MM.1S (cell line): ENCODE data around the gene C1QTNF7.

Source experiments
- DNase-seq: peaks from one replicate; pipeline ENCODE4 v3.0.0-alpha.2; 2015
- H2AFZ ChIP-seq: fragments of 300-600 bp; sonication (generic); 2 replicates; pipeline ENCODE4 v1.6.0; 2016; ENCODE audit warnings: antibody characterized with exemption, low read length
- H3F3A ChIP-seq: fragments of 300-600 bp; sonication (generic); 2 replicates; pipeline ENCODE4 v1.6.1; 2016; ENCODE audit warnings: mild to moderate bottlenecking, antibody characterized with exemption, low read length, moderate library complexity, mixed read lengths; ENCODE audit not compliant: insufficient read depth
- H3K27ac ChIP-seq: fragments of 300-600 bp; sonication (generic); 2 replicates; pipeline ENCODE4 v1.5.1; 2016; ENCODE audit warnings: mild to moderate bottlenecking, low read length
- H3K27me3 ChIP-seq: fragments of 300-600 bp; sonication (generic); replicated peaks from 2 replicates; pipeline ENCODE4 v1.6.0; 2016; ENCODE audit warnings: low read length; ENCODE audit not compliant: insufficient read depth
- H3K36me3 ChIP-seq: fragments of 300-600 bp; sonication (generic); replicated peaks from 2 replicates; pipeline ENCODE4 v1.6.1; 2016; ENCODE audit warnings: mild to moderate bottlenecking, low read length, mixed read lengths; ENCODE audit not compliant: insufficient read depth
- H3K4me1 ChIP-seq: fragments of 300-600 bp; sonication (generic); 2 replicates; pipeline ENCODE4 v1.6.1; 2016; ENCODE audit warnings: low read length, mixed read lengths
- H3K4me2 ChIP-seq: fragments of 300-600 bp; sonication (generic); 2 replicates; pipeline ENCODE4 v1.6.0; 2016; ENCODE audit warnings: low read depth, low read length
- H3K4me3 ChIP-seq: fragments of 300-600 bp; sonication (generic); 2 replicates; pipeline ENCODE4 v1.5.1; 2016; ENCODE audit warnings: low read length, mixed read lengths
- H3K79me2 ChIP-seq: fragments of 300-600 bp; sonication (generic); 2 replicates; pipeline ENCODE4 v1.6.1; 2016; ENCODE audit warnings: mixed run types, low read length, mixed read lengths
- H3K9ac ChIP-seq: fragments of 300-600 bp; sonication (generic); 2 replicates; pipeline ENCODE4 v1.6.1; 2016; ENCODE audit warnings: low read length, mixed read lengths
- H3K9me2 ChIP-seq: fragments of 300-600 bp; sonication (generic); replicated peaks from 2 replicates; pipeline ENCODE4 v1.6.1; 2016; ENCODE audit warnings: mild to moderate bottlenecking, low read length, mixed read lengths; ENCODE audit not compliant: insufficient read depth
- H3K9me3 ChIP-seq: fragments of 300-600 bp; sonication (generic); replicated peaks from 2 replicates; pipeline ENCODE4 v1.6.1; 2016; ENCODE audit warnings: mild to moderate bottlenecking, low read length, mixed read lengths; ENCODE audit not compliant: insufficient read depth
- H4K20me1 ChIP-seq: fragments of 300-600 bp; sonication (generic); 2 replicates; pipeline ENCODE4 v1.6.1; 2016; ENCODE audit warnings: mild to moderate bottlenecking, low read length, moderate library complexity, mixed read lengths; ENCODE audit not compliant: insufficient read depth
- EZH2 ChIP-seq: fragments of 300-600 bp; sonication (generic); optimal IDR thresholded peaks from 2 replicates; pipeline ENCODE3; 2017; ENCODE audit warnings: low read depth, mild to moderate bottlenecking, antibody characterized with exemption, low read length, mixed read lengths
- EZH2phosphoT487 ChIP-seq: fragments of 300-600 bp; sonication (generic); IDR thresholded peaks from 2 replicates; pipeline ENCODE4 v1.6.1; 2018; ENCODE audit warnings: antibody characterized with exemption, low read length
- TF ChIP-seq, protein P1 (sequence below): fragments of 300-600 bp; sonication (generic); IDR thresholded peaks from 2 replicates; pipeline ENCODE4 v1.5.1; 2016; ENCODE audit warnings: antibody characterized with exemption, low read length, mixed read lengths

The C1QTNF7 gene

GRCh38 chr4:15466596-15466995, 38.8 kb downstream of the C1QTNF7 start:
- Histone ChIP-seq H3K9me3 (no peaks in the 10 kb centered on the region), H3K9ac (no peak overlapping the region), H4K20me1 (no peaks in the 10 kb centered on the region), H2AFZ (no peak overlapping the region), H3K4me1 (peaks cover 10% of the 10 kb centered on the region; the same call in 1 of the 2 replicates), H3K79me2 (no peaks in the 10 kb centered on the region), H3K27me3 (no peaks in the 10 kb centered on the region), H3F3A (no peaks in the 10 kb centered on the region), H3K4me2 (no peak overlapping the region), H3K36me3 (no peaks in the 10 kb centered on the region), H3K9me2 (no peaks in the 10 kb centered on the region), H3K27ac (no peak overlapping the region), H3K4me3 (no peak overlapping the region)
- TF ChIP-seq, protein P1, sequence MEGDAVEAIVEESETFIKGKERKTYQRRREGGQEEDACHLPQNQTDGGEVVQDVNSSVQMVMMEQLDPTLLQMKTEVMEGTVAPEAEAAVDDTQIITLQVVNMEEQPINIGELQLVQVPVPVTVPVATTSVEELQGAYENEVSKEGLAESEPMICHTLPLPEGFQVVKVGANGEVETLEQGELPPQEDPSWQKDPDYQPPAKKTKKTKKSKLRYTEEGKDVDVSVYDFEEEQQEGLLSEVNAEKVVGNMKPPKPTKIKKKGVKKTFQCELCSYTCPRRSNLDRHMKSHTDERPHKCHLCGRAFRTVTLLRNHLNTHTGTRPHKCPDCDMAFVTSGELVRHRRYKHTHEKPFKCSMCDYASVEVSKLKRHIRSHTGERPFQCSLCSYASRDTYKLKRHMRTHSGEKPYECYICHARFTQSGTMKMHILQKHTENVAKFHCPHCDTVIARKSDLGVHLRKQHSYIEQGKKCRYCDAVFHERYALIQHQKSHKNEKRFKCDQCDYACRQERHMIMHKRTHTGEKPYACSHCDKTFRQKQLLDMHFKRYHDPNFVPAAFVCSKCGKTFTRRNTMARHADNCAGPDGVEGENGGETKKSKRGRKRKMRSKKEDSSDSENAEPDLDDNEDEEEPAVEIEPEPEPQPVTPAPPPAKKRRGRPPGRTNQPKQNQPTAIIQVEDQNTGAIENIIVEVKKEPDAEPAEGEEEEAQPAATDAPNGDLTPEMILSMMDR, result no peak
- TF ChIP-seq EZH2 (no peak), EZH2phosphoT487 (no peak)
- DNase-seq, result no peak

DNA sequence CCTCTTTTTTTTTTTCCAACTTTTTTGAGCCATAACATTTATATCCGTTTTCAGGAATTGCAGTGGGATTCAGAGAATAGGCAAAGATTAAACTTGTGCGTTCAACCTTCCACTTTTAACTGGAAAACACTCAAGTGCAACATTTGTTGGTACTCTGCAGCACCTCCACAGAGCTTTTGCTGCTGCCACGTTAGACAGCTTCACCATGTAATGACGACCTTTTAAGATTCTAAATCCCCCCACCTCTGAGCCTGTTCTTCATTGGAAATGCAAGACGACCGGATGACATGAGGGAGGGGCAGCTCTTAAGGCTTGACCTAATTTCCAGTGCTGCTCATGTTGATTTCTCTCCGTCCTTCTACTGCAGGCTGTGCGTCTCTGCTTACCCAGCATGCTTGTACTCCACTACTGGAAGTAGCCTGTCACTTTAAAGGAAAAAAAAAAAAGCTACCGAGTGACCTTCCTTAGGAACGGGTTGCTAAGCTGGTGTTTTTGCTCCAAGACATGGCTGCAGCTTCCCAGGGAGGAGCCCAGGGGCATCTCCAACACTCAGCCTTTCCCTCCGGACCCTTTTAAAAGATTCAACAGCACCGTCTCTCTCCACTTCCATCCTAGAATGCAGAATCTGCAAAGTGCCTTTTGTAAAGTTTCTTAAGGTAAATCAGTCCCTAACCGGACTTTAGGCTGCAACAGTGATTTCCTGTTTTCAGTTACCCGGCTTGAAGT, 41.7 kb downstream of the C1QTNF7 start, which contains the start of gene CC2D2A:
Gene CC2D2A, plus strand, starts transcription at position 481 of the 726 bp plus-strand sequence. CDS start 6,051 bp downstream, outside the sequence.
- no peak within 1 kb of the TSS for H3K9ac ChIP-seq
- H3K9me3 ChIP-seq, result no peaks in the 10 kb centered on the region
- H3K36me3 ChIP-seq, result no peaks in the 10 kb centered on the region
- TF ChIP-seq EZH2, result no peak
- TF ChIP-seq, protein P1, result no peak
- peak within 1 kb of the TSS; percentile 24 for H3K4me3 ChIP-seq
- H3K27me3 ChIP-seq, result no peaks in the 10 kb centered on the region
- no peak within 1 kb of the TSS for H3K27ac ChIP-seq
- no peaks in the 10 kb centered on the region for H3K9me2 ChIP-seq
- DNase-seq, result no peak
- H3K4me2 ChIP-seq, result peak within 1 kb of the TSS; percentile 42
- peak within 1 kb of the TSS; percentile 28; the same call in 1 of the 2 replicates for H2AFZ ChIP-seq
- peaks cover 11% of the 10 kb centered on the region; the same call in 1 of the 2 replicates for H3K4me1 ChIP-seq
- no peaks in the 10 kb centered on the region for H3F3A ChIP-seq
- no peaks in the 10 kb centered on the region for H4K20me1 ChIP-seq
- H3K79me2 ChIP-seq, result no peaks in the 10 kb centered on the region

GRCh38 chr4:15470128-15470475, 42.3 kb downstream of the C1QTNF7 start:
- Histone ChIP-seq H3K36me3 (no peaks in the 10 kb centered on the region), H3K4me2 (peak overlapping the region; percentile 42), H4K20me1 (no peaks in the 10 kb centered on the region), H3K4me1 (peaks cover 11% of the 10 kb centered on the region; the same call in 1 of the 2 replicates), H3F3A (no peaks in the 10 kb centered on the region), H3K4me3 (peak overlapping the region; percentile 24), H3K9ac (no peak overlapping the region), H3K79me2 (no peaks in the 10 kb centered on the region), H3K27me3 (no peaks in the 10 kb centered on the region), H3K9me2 (no peaks in the 10 kb centered on the region), H2AFZ (peak overlapping the region; percentile 28; the same call in 1 of the 2 replicates), H3K27ac (no peak overlapping the region), H3K9me3 (no peaks in the 10 kb centered on the region)
- TF ChIP-seq, protein P1, result no peak
- no peak for TF ChIP-seq EZH2
- no peak for TF ChIP-seq EZH2phosphoT487
- no peak for DNase-seq
